Measurements from ENCODE around the gene UGT2A3. TPM values are rescaled to one million over a fixed set of nuclear protein-coding genes. Genes with fewer than 3 reads are reported as not detected.

Gene UGT2A3
- total and polyA plus RNA-seq, 3 donors from 2014 or later: 1.7 TPM; not detected in 2

DNA sequence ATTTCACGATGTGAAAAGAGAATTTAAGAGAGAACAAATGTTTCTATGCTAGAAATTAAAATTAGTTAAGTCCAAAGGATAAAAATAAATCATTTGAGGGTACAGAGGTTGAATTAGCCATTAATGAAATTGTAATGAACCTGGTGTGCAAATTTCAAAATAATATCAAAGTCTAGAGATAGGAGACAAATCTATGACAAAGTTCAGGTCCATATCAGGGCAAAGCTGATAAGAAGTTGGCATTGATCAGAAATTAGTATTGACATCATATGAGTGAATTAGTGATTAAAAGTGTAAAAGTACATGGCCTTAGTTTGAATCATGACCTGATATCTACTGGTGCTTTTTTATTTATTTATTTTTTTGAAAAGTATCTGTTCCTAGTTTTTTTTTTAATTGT is 33.8 kb upstream of the UGT2A3 start:
- H3K4me3 ChIP-seq: no peak overlapping the region
- no peaks in the 10 kb centered on the region for H3K4me1 ChIP-seq
- H3K27ac ChIP-seq: no peak overlapping the region
- no peak for TF ChIP-seq POLR2A (IDR thresholded peaks at IDR 0.05)
- TF ChIP-seq, protein P1, sequence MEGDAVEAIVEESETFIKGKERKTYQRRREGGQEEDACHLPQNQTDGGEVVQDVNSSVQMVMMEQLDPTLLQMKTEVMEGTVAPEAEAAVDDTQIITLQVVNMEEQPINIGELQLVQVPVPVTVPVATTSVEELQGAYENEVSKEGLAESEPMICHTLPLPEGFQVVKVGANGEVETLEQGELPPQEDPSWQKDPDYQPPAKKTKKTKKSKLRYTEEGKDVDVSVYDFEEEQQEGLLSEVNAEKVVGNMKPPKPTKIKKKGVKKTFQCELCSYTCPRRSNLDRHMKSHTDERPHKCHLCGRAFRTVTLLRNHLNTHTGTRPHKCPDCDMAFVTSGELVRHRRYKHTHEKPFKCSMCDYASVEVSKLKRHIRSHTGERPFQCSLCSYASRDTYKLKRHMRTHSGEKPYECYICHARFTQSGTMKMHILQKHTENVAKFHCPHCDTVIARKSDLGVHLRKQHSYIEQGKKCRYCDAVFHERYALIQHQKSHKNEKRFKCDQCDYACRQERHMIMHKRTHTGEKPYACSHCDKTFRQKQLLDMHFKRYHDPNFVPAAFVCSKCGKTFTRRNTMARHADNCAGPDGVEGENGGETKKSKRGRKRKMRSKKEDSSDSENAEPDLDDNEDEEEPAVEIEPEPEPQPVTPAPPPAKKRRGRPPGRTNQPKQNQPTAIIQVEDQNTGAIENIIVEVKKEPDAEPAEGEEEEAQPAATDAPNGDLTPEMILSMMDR (IDR thresholded peaks at IDR 0.05): no peak
- no peaks in the 10 kb centered on the region for H3K9me3 ChIP-seq
- intact Hi-C loops (cut with DNase I; ENCODE audit: low total_unique reads): no loop called here
- DNase-seq: no peak
- H3K36me3 ChIP-seq (ENCODE audit: low read depth, missing control alignments): no peaks in the 10 kb centered on the region
- no peaks in the 10 kb centered on the region for H3K27me3 ChIP-seq
- WGBS, 2 donors: 59 to 83% methylated on average over 1 of the region's 1 CpG

GRCh38 chr4:68984947-68985346 is 33.3 kb upstream of the UGT2A3 start:
- DNase-seq: no peak
- Histone ChIP-seq H3K27me3 (no peaks in the 10 kb centered on the region), H3K4me1 (no peaks in the 10 kb centered on the region), H3K27ac (no peak overlapping the region), H3K4me3 (no peak overlapping the region), H3K36me3 (ENCODE audit: low read depth, missing control alignments) (no peaks in the 10 kb centered on the region), H3K9me3 (no peaks in the 10 kb centered on the region)
- intact Hi-C loops (cut with DNase I; ENCODE audit: low total_unique reads): no loop called here
- TF ChIP-seq POLR2A (IDR thresholded peaks at IDR 0.05): no peak
- TF ChIP-seq, protein P1 (IDR thresholded peaks at IDR 0.05): no peak
- WGBS, 2 donors: 67 to 98% methylated on average over 2 of the region's 2 CpGs

GRCh38 chr4:68963374-68963773 is 11.8 kb upstream of the UGT2A3 start:
- intact Hi-C loops (cut with DNase I; ENCODE audit: low total_unique reads): no loop called here

GRCh38 chr4:68962868-68963267 is 11.3 kb upstream of the UGT2A3 start:
- H3K4me3 ChIP-seq: no peak overlapping the region
- H3K9me3 ChIP-seq: no peaks in the 10 kb centered on the region
- no peak for TF ChIP-seq POLR2A (IDR thresholded peaks at IDR 0.05)
- TF ChIP-seq, protein P1 (IDR thresholded peaks at IDR 0.05): no peak
- intact Hi-C loops (cut with DNase I; ENCODE audit: low total_unique reads): no loop called here
- H3K4me1 ChIP-seq: no peaks in the 10 kb centered on the region
- no peaks in the 10 kb centered on the region for H3K36me3 ChIP-seq (ENCODE audit: low read depth, missing control alignments)
- no peak for DNase-seq
- no peak overlapping the region for H3K27ac ChIP-seq
- H3K27me3 ChIP-seq: no peaks in the 10 kb centered on the region
- 25 to 45% methylated on average over 1 of the region's 1 CpG for WGBS, 2 donors

More at GRCh38 chr4:68963374-68963773, 11.8 kb upstream of the UGT2A3 start:
- 18 to 27% methylated on average over 2 of the region's 2 CpGs for WGBS, 2 donors
- no peak for DNase-seq
- H3K27me3 ChIP-seq: no peaks in the 10 kb centered on the region
- no peaks in the 10 kb centered on the region for H3K4me1 ChIP-seq
- H3K27ac ChIP-seq: no peak overlapping the region
- H3K9me3 ChIP-seq: no peaks in the 10 kb centered on the region
- H3K36me3 ChIP-seq (ENCODE audit: low read depth, missing control alignments): no peaks in the 10 kb centered on the region
- no peak for TF ChIP-seq POLR2A (IDR thresholded peaks at IDR 0.05)
- TF ChIP-seq, protein P1 (IDR thresholded peaks at IDR 0.05): no peak
- H3K4me3 ChIP-seq: no peak overlapping the region

Measured in testis (tissue), 3 donors.